GM12878 (cell line): ENCODE measurements around the gene ACAD11.

Experiments used
- SREBF2 ChIP-seq: IDR thresholded peaks from 2 replicates; pipeline ENCODE4 v1.6.1; 2012; ENCODE audit warnings: mild to moderate bottlenecking, low read length
- TF ChIP-seq, protein P1 (sequence below), 3 experiments: IDR thresholded peaks in 2 of 3; conservative IDR thresholded peaks in 1 of 3; 2 replicates each; pipeline ENCODE4 v1.5.1; 2011; ENCODE audit warnings: low read depth in 3 of 3, low read length in 3 of 3, mild to moderate bottlenecking in 3 of 3, control low read depth in 2 of 3, moderate library complexity in 2 of 3, inconsistent platforms in 1 of 3, mixed read lengths in 1 of 3; ENCODE audit not compliant: control insufficient read depth in 2 of 3, insufficient read depth in 1 of 3; ENCODE audit errors: extremely low read depth in 1 of 3
- TF ChIP-seq, protein P2 (sequence below): IDR thresholded peaks from 2 replicates; pipeline ENCODE4 v1.6.1; 2012; ENCODE audit warnings: low read depth, low read length, improper control_type of control experiment
- TF ChIP-seq, protein P3 (sequence below): IDR thresholded peaks from 2 replicates; pipeline ENCODE4 v1.6.1; 2011; ENCODE audit warnings: mild to moderate bottlenecking, low read depth, low read length, moderate library complexity; ENCODE audit not compliant: insufficient replicate concordance

DNA sequence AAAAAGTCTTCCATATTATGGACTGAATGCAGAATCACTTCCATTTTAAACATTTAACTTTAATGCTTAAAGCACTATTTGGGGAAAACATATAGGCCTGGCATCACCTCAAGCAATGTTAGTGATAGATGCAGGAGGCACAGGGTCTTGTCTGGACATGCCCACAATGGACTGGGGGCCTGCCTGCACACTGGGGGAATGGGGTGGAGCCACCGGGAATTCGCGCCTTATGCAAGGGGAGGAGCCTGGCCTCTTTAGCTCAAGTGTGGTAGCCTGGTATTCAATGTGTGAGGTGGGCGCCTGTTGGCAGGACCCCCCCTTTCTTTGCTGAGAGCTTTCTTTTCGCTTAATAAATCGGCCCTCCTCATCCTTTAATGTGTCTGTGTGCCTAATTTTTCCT, 32.7 kb downstream of the ACAD11 start:
- TF ChIP-seq SREBF2: no peak
- TF ChIP-seq, protein P1, sequence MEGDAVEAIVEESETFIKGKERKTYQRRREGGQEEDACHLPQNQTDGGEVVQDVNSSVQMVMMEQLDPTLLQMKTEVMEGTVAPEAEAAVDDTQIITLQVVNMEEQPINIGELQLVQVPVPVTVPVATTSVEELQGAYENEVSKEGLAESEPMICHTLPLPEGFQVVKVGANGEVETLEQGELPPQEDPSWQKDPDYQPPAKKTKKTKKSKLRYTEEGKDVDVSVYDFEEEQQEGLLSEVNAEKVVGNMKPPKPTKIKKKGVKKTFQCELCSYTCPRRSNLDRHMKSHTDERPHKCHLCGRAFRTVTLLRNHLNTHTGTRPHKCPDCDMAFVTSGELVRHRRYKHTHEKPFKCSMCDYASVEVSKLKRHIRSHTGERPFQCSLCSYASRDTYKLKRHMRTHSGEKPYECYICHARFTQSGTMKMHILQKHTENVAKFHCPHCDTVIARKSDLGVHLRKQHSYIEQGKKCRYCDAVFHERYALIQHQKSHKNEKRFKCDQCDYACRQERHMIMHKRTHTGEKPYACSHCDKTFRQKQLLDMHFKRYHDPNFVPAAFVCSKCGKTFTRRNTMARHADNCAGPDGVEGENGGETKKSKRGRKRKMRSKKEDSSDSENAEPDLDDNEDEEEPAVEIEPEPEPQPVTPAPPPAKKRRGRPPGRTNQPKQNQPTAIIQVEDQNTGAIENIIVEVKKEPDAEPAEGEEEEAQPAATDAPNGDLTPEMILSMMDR (IDR thresholded peaks at IDR 0.05 in 2 of 3, conservative IDR thresholded peaks at IDR 0.05 in 1 of 3; ENCODE audit: control insufficient read depth in 2 of 3, extremely low read depth in 1 of 3, insufficient read depth in 1 of 3, low read depth in 3 of 3, low read length in 3 of 3): no peak
- TF ChIP-seq, protein P2, sequence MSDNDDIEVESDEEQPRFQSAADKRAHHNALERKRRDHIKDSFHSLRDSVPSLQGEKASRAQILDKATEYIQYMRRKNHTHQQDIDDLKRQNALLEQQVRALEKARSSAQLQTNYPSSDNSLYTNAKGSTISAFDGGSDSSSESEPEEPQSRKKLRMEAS: no peak
- TF ChIP-seq, protein P3, sequence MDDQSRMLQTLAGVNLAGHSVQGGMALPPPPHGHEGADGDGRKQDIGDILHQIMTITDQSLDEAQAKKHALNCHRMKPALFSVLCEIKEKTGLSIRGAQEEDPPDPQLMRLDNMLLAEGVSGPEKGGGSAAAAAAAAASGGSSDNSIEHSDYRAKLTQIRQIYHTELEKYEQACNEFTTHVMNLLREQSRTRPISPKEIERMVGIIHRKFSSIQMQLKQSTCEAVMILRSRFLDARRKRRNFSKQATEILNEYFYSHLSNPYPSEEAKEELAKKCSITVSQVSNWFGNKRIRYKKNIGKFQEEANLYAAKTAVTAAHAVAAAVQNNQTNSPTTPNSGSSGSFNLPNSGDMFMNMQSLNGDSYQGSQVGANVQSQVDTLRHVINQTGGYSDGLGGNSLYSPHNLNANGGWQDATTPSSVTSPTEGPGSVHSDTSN: no peak
